Measurements from ENCODE around the gene PDCD1LG2. TPM values are rescaled to one million over a fixed set of nuclear protein-coding genes. Genes with fewer than 3 reads are reported as not detected.

Gene PDCD1LG2
- total RNA-seq, 1 experiment from 2014 or later: not detected

- H3K4me3 ChIP-seq (ENCODE audit: low read depth in 2 of 2, low read length in 2 of 2): no peak overlapping the region
- no peaks in the 10 kb centered on the region for H3K9me3 ChIP-seq (ENCODE audit: control insufficient read depth, insufficient read depth, low read depth, low read length)
- CTCF ChIA-PET: no interaction called here
- H3K27me3 ChIP-seq (ENCODE audit: control insufficient read depth, insufficient read depth, low read length): no peaks in the 10 kb centered on the region
- BruUV-seq (replicated peaks): no TSS peak
- in situ Hi-C loops (cut with HindIII; ENCODE audit: low pct_unique_long_range_greater_than_20kb, low sequenced_read_pairs): no loop called here
- H3K27ac ChIP-seq (ENCODE audit: low read length): no peak overlapping the region
- POLR2A ChIA-PET: no interaction called here
- TF ChIP-seq, protein P1, sequence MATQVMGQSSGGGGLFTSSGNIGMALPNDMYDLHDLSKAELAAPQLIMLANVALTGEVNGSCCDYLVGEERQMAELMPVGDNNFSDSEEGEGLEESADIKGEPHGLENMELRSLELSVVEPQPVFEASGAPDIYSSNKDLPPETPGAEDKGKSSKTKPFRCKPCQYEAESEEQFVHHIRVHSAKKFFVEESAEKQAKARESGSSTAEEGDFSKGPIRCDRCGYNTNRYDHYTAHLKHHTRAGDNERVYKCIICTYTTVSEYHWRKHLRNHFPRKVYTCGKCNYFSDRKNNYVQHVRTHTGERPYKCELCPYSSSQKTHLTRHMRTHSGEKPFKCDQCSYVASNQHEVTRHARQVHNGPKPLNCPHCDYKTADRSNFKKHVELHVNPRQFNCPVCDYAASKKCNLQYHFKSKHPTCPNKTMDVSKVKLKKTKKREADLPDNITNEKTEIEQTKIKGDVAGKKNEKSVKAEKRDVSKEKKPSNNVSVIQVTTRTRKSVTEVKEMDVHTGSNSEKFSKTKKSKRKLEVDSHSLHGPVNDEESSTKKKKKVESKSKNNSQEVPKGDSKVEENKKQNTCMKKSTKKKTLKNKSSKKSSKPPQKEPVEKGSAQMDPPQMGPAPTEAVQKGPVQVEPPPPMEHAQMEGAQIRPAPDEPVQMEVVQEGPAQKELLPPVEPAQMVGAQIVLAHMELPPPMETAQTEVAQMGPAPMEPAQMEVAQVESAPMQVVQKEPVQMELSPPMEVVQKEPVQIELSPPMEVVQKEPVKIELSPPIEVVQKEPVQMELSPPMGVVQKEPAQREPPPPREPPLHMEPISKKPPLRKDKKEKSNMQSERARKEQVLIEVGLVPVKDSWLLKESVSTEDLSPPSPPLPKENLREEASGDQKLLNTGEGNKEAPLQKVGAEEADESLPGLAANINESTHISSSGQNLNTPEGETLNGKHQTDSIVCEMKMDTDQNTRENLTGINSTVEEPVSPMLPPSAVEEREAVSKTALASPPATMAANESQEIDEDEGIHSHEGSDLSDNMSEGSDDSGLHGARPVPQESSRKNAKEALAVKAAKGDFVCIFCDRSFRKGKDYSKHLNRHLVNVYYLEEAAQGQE (IDR thresholded peaks at IDR 0.05; ENCODE audit: insufficient read depth in 1 of 2, low read depth in 2 of 2, low read length in 1 of 2): no peak
- no peak for TF ChIP-seq SIN3A (IDR thresholded peaks at IDR 0.05; ENCODE audit: borderline replicate concordance, insufficient read depth, low read depth, low read length)
- no peak for TF ChIP-seq TCF7L2 (IDR thresholded peaks at IDR 0.05; ENCODE audit: low read depth, low read length)
- TF ChIP-seq POLR2AphosphoS5 (IDR thresholded peaks at IDR 0.05; ENCODE audit: low read depth, low read length): no peak
- TF ChIP-seq, protein P2, sequence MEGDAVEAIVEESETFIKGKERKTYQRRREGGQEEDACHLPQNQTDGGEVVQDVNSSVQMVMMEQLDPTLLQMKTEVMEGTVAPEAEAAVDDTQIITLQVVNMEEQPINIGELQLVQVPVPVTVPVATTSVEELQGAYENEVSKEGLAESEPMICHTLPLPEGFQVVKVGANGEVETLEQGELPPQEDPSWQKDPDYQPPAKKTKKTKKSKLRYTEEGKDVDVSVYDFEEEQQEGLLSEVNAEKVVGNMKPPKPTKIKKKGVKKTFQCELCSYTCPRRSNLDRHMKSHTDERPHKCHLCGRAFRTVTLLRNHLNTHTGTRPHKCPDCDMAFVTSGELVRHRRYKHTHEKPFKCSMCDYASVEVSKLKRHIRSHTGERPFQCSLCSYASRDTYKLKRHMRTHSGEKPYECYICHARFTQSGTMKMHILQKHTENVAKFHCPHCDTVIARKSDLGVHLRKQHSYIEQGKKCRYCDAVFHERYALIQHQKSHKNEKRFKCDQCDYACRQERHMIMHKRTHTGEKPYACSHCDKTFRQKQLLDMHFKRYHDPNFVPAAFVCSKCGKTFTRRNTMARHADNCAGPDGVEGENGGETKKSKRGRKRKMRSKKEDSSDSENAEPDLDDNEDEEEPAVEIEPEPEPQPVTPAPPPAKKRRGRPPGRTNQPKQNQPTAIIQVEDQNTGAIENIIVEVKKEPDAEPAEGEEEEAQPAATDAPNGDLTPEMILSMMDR (IDR thresholded peaks at IDR 0.05): no peak
- intact Hi-C loops (cut with micrococcal nuclease; ENCODE audit: unreplicated experiment): no loop called here
- no peak for ATAC-seq
- no peaks in the 10 kb centered on the region for H3K36me3 ChIP-seq (ENCODE audit: control insufficient read depth, insufficient read depth, low read length)
- no peak for DNase-seq (ENCODE audit: low read depth, low spot score)
- no peaks in the 10 kb centered on the region for H3K4me1 ChIP-seq (ENCODE audit: control insufficient read depth, insufficient read depth, low read length)
Observed at GRCh38 chr9:5532790-5533189, 22.5 kb downstream of the PDCD1LG2 start.

DNA sequence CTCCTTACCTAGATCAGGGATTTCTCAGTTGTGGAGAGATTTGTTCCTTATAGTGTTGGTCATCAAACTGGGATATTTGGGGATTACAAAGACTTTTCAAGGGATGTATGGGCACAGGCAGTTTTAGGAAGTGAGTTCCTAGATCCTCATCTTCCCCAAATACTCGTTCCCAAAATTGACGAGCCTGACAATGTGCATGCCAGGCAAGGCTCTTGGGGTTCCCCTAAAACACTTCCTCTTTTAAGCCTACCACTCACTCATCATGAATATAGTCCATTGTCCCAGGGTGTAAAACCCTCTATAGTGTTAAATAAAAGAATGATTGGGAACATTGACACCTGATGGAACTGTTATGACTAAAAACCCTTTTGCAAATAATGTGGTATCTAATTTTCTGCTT lies 26.4 kb downstream of the PDCD1LG2 start:
- ATAC-seq (no peak), DNase-seq (ENCODE audit: low read depth, low spot score) (no peak)
- BruUV-seq (replicated peaks): no TSS peak
- ChIA-PET CTCF (no interaction called here), POLR2A (no interaction called here)
- Histone ChIP-seq H3K9me3 (ENCODE audit: control insufficient read depth, insufficient read depth, low read depth, low read length) (no peaks in the 10 kb centered on the region), H3K4me1 (ENCODE audit: control insufficient read depth, insufficient read depth, low read length) (no peaks in the 10 kb centered on the region), H3K4me3 (ENCODE audit: low read depth in 2 of 2, low read length in 2 of 2) (no peak overlapping the region), H3K27ac (ENCODE audit: low read length) (no peak overlapping the region), H3K36me3 (ENCODE audit: control insufficient read depth, insufficient read depth, low read length) (no peaks in the 10 kb centered on the region), H3K27me3 (ENCODE audit: control insufficient read depth, insufficient read depth, low read length) (no peaks in the 10 kb centered on the region)
- in situ Hi-C loops (cut with HindIII; ENCODE audit: low pct_unique_long_range_greater_than_20kb, low sequenced_read_pairs) (no loop called here), intact Hi-C loops (cut with micrococcal nuclease; ENCODE audit: unreplicated experiment) (no loop called here)
- TF ChIP-seq POLR2AphosphoS5 (IDR thresholded peaks at IDR 0.05; ENCODE audit: low read depth, low read length) (no peak), SIN3A (IDR thresholded peaks at IDR 0.05; ENCODE audit: borderline replicate concordance, insufficient read depth, low read depth, low read length) (no peak), TCF7L2 (IDR thresholded peaks at IDR 0.05; ENCODE audit: low read depth, low read length) (no peak)
- TF ChIP-seq, protein P2 (IDR thresholded peaks at IDR 0.05): no peak
- TF ChIP-seq, protein P1 (IDR thresholded peaks at IDR 0.05; ENCODE audit: insufficient read depth in 1 of 2, low read depth in 2 of 2, low read length in 1 of 2): no peak

Measured in Panc1 (cell line).